ENCODE results near the gene PUM1.

PUM1 gene

DNA sequence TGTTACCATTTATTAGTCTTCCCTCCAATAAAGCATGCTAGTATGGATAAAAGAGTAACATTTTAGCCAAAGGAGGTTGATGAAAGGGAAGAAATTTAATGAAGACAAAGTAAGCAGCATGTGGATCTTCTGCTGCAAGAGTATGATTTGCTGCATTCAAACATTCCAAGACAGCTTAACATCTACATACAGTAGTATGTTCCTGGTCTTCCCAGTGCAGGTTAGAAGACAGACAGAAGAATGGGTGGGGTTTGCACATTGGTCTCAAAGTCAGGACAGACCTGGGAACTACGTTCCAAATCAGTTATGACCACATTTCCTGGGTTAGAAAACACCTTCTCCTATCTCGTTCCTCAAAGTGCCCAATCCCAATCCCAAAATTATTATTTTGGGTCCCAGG lies 43.3 kb downstream of the PUM1 start:
- no peak for DNase-seq

DNA sequence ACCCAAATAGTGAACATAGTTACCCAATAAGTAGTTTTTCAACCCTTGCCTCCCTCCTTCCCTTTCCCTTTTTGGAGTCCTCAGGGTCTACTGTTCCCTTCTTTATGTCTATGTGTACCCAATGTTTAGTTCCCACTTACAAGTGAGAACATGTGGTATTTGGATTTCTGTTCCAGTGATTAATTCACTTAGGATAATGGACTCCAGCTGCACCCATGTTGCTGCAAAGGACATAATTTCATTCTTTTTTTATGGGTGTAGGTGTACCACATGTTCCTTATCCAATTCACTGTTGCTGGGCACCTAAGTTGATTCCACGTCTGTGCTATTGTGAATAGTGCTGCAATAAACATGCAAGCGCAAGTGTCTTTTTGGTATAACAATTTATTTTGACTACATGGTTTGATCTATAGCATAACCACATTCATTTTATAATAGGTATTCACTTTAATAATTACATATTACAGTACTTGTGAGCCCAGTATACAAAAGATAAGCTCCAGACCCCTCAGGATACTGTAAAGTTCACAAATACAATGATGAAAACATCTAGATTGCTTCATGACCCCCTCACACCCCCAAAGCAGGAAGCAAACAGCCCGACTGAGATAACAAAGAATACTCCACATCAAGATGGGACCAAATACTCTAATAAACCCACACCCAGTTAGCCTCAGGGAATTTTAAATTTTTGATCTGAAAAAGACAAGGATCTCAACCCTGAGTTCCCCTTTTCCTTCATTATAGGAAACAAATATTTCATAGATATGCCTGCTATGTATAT lies 45.3 kb downstream of the PUM1 start:
- no peak for DNase-seq

DNA sequence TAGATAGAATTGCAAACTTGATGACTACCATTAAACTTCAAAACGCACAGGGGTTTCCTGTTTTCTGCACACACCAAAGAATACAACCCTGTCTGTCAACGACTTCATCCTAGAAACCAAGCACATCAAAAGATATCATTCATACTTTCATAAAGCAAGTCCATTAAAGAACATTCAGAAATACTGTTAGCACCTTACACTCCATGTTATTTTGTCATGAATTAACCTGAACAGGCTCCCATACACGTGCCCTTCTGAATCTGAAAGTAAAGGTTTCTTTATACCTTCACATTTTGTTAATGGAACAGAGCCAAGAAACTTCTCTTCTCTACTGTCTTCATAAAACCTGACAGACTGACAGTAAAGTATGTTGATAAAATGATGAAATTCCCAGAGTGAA lies 46.1 kb downstream of the PUM1 start:
- no peak for DNase-seq

DNA sequence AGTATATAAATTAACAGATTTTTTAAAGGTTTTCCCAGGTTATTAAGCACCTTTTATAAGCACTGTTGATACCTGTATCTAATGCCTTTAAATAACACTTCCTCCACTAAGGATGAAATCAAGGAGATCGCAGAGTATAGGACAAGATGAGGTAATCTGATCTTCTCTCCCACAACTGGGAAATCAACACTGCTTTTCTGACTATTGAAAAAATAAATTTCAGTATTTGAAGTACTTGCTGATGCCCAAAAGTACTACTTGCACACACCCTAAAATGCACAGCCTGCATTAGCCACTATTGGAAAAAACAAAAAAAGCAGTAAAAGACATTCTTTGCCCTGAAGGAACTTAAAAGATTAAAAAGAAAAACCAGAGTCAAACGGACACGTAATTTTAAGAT lies 48.6 kb downstream of the PUM1 start:
- no peak for DNase-seq

DNA sequence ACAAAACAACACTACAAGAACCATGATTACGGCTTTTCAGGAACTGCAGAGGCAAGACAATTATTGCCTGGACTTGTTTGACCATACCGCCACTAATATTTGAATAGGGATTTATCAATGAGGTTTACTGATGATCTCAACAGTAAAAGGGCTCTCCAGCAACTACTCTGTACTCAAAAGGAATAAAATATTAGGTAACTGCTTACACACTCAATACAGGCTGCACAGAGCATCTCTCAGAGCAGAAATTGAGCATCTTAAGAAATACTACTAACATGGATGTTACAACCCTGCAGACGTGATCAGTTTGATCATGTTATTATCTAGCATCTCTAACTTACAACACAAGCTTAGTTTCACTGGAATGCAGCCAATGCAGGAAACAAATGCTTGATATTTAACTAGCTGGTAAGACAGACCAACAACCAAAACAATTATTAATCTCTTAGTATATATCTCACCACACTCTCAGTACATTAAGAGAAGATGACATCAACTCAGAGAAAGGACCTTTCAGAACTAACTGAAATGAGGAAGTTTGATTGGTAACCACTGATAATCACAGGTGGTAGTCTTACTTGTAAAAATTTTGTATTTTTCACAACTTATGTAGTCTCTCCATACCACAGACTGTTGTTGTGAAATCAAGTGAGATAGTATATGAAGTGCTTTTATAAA lies 52.2 kb downstream of the PUM1 start:
- no peak for DNase-seq

DNA sequence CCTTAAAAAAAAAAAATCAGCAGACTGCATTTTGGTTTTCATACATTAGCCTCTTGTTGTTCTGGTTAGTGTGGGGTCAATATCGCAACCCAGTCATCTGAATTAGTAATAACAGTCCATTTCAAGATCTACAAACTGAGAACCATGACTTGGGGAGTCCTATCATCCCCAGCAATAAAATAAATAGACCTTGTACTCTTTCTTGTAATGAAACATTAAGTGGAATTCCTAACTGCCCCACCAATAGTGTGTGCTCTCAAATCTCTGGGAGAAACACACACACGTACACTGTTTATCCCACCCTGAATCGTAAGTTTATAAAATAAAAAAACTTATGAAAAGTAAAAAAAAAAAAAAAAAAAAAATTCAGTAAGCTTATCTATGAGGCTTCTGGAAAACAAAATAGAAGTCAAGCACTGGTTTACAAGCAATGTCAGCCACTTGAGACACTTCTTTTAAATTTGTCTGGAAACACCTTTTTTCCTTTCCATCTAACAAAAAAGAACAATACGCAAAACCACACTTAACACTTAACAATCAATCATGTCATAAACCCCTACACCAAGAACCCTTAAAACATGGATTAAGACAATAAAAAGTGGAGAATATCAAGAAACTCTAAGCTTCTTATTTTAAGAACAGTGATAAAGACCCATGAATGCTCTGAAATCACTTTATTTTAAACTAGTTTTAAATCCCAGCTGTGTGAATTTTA lies 53.1 kb downstream of the PUM1 start:
- no peak for DNase-seq

DNA sequence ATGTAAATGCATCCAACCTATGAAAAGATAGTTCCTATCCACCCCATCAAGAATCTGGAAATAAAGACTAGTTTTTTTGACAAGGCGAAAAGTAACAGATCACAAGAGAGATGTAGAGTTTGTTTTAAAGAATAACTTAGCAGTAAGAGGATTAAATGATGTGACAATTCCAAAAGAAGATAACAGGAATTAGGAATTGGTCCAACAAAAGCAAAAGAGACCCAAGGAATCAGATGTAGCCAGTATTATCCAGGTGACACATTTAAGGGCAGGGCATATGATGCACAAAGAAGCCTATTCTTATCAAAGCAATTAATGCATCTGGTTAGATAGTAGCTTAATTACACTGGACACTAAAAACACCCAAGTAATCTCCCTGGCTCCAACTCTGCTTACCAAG lies 53.8 kb downstream of the PUM1 start:
- DNase-seq: no peak

DNA sequence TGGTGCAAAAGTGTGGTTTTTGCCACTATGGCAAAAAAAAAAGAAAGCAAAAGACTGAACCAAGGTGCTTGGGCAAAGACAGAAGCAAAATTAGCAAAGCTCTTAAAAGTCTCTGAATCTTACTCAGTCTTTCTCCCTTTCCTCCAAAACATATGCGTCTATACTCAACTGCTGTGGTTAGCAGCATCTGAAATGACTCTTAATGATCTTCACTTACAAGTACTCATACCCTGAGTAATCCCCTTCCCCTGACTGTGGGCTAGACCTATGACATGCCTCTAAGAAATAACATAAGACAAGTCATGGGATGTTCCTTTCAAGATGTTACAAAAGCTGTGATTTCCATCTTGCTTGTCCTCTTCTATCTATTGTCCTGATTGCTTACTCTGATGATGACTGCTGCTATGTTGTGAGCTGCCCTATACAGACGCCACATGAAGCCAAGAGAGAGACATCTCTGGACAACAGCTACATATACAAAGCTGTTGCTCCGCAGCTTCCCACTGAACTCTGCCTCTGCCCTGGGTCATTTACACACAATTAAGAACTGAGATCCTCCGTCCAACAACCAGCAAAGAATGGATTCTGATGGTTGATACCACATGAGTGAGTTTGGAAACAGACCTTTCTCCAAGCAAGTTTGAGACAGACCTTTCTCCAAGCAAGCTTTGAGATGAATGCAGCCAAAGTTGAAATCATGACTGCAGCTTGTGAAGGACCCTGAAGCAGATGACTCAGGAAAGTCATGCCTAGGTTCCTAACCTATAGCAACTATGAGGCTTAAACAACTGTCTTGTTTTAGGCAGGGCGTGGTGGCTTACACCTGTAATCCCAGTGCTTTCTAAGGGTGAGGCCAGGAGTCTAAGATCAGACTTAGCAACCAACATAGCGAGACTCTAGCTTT lies 55.2 kb downstream of the PUM1 start:
- no peak for DNase-seq

DNA sequence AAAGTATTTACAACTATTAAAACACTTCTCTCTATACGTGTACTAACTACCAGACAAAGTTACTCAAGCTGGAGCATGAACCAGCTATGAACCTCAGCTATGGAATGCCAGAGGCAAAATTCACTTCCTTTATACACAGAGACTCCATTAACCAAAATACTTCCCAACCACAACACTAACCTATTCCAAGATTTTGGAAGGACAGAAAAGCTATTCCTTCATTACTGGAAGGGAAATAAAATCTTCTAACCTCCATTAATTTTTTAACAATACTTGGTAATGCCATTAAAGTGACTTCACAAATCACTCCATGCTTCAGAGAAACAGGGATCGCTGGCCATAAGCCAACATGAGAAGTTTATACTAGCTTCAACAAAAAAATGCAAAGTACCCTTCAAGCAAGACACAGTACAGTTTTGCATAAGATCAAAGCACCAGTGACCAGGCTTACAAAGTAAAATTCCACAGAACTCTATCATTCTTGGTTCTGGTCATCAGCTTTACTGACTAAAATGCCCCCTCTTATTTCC lies 58.0 kb downstream of the PUM1 start:
- no peak for DNase-seq

DNA sequence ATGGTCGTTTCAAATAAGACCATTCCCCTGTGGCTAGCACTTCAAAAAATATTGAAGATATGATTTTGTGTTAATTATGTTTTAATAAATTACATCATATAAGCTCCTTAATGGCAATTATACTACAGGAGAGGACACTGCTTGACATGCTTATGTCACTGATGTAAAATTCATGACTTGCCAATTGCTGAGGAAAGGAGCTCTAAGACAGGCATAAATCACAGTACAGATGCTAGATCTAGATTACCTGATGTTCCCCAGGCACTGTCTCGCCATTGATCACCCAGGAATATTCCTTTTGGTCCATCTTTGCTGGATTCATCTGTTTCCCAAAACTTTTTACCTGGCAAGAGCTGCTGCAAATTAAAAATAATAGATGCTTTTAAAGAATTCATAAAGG lies 58.8 kb downstream of the PUM1 start:
- no peak for DNase-seq

DNA sequence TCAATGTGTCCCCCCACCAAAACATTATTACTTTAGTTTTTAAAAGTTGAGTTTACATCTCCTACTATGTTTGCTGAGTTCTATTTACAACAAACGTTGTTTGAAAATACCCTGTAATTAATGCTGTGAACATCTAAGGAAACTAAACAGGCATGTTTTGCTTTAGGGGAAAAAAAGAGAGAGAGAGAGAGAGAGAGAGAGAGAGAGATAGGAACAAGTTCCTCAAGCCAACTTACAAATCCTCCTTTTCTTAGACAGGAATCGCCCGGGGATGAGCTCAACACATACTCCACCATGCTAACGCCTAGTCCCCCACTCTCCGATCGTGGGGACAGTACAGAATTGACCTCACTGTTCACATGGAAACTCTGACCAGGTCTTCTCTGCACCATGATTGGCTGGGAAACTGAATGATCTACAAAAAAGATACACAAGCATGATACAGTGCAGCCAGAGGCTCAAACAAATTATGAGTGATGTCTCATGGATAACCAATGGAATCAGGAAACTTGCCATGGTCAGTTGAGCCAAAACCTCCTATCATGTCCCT lies 59.8 kb downstream of the PUM1 start:
- no peak for DNase-seq

DNA sequence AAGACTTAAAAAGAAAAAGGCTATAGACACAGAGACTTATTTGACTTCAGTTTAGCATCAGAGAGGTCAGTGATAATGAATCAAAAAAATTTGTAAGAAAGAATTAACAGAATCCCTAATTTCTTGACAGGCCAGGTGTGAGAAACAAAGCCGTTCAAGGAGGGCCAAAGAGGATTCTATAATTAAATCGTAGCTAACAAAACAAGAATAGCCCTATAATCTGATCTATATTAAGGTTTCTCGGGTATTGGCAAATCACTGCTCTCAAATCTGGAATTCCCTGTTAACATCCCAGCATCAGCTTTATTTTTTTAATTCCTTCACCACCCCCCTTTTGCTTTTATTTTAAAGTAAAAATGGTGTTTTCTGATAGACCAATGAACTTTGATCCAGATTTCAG lies 60.3 kb downstream of the PUM1 start:
- DNase-seq: no peak

DNA sequence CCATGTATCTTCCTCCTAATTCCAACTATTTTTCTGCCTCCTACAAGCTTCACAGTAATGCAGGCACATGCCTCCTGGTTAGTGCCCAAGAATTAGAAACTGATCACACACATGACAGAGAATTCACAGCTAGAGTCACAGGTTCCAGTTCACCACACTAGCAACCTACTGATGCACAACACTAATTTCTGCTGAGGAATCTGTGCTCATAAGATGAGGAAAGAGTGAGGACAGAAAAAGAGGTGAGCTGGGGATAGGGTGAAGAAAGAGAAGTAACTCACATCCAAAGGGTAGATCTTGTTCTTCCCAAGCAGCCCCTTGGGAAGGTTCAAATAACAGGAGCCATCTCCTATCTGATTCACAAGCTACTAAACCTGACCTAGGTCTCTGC lies 61.3 kb downstream of the PUM1 start:
- DNase-seq: no peak

DNA sequence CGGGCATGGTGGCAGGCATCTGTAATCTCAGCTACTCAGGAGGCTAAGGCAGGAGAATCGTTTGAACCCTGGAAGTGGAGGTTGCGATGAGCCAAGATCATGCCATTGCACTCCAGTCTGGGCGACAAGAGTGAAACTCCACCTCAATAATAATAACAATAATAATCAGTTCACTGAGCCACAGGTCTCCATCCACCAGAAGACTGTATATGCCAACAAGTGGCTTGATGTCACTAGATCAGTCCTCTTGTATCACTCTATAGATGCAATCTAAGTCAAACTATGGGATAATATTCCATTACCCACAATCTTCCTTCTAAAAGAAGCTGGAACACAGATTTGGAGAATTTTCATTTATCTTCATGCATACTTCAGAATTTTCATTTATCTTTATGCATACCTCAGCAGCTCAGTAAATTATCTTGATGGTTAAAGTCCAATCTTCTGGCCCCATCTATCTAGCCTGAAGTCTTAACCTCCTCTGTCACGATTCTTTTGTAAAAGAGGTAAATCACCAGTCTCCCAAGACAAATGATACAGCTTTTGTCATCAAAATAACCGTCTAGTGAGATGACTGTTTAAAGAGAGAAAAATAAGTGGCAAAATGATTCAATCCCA lies 61.8 kb downstream of the PUM1 start:
- no peak for DNase-seq

DNA sequence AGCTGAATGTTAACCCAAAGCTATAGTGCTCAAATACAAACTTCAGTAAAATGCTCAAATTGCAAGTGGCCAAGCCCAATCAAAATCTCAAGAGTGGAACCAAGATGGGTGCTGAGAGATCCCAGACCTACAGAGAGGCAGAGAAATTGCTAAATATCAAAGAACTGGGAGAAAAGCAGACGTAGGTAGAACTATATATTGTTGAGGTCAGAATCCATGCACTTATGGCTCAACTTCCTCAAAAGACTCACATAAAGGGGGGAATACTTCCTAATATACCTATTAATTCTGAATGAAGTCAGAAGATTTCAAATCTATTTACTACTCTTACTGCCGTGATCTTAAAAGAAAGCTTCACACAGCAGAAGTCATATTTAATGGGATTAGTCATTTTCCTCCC lies 65.2 kb downstream of the PUM1 start:
- no peak for DNase-seq

DNA sequence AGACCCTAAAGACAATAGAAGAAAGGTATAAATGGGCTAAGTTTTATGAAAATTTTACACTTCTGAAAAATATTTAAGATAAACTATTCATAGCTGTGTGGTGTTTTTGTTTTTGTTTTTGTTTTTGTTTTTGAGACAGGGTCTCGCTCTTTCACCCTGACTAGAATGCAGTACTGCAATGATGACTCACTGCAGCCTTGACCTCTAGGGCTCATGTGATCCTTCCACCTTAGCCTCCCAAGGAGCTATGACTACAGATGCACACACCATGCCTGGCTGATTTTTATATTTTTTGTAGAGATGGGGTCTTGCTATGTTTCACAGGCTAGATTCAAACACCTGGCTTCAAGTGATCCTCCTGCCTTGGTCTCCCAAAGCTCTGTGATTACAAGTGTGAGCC lies 66.6 kb downstream of the PUM1 start:
- no peak for DNase-seq

DNA sequence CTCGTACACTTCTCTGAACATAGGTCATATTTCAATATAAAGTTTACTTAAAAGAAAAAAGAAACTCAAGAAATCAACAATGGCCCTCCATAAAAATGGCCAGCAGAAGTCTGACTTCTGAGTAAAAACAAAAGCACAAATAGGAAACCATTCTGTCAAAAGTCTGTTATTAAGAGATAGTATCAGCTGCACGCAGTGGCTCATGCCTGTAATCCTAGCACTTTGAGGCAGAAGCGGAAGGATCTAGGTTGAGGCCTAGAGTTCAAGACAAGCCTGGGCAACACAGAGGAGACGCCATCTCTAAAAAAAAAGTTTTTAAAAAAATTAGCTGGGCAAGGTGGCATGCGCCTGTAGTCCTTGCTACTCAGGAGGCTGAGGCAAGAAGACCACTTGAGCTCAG lies 67.3 kb downstream of the PUM1 start:
- DNase-seq: no peak

DNA sequence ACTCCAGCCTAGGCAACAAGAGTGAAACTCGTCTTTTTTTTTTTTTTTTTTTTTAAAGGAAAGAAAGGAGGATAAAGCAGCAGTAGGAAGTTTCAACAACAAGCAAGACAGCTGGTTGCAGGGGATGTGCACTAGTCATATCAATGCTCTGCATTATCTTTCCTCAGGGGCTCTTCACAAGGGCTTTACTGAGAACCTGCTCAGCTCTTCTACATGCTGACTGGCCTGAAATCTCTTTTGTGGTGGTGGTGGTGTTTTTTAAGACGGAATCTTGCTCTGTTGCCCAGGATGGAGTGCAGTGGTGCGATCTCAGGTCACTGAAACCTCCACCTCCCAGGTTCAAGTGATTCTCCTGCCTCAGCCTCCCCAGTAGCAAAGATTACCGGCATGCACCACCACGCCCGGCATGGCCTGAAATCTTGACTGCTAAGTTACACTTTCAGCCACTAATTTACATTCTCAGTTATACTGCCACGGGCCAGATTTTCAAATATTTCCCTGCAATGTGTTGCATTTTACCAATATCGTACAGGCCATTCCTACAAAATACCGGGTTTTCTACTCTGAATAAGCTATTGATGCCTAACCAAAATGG lies 68.0 kb downstream of the PUM1 start:
- no peak for DNase-seq

DNA sequence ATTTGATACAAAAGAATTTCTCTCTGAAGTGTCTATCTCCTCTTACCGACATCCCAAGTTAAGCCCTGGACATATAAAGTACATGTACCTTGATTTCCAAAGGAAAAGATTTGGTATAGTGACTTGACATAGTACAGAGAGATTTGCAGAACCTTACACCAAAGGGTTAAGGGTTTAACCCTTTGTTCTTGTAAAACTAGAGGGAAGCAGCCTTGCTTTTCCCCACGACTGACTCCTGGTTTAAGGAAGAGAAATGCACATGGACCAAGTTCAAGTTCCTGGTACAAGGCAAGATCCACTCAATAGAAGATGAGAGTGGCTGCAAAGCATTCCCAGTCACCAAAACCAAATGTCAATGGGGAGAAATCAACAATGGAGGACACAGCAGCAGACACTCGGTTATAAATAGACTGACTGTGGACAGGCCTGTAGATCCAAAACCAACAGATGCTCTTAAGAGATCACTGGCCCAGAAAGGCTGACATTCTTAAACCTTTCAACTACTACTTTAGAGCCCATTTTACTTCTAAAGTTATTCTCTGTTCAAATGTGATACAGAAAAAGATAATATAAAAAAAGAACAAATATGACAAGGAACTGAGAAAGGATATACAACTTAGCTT lies 69.4 kb downstream of the PUM1 start:
- DNase-seq: no peak

DNA sequence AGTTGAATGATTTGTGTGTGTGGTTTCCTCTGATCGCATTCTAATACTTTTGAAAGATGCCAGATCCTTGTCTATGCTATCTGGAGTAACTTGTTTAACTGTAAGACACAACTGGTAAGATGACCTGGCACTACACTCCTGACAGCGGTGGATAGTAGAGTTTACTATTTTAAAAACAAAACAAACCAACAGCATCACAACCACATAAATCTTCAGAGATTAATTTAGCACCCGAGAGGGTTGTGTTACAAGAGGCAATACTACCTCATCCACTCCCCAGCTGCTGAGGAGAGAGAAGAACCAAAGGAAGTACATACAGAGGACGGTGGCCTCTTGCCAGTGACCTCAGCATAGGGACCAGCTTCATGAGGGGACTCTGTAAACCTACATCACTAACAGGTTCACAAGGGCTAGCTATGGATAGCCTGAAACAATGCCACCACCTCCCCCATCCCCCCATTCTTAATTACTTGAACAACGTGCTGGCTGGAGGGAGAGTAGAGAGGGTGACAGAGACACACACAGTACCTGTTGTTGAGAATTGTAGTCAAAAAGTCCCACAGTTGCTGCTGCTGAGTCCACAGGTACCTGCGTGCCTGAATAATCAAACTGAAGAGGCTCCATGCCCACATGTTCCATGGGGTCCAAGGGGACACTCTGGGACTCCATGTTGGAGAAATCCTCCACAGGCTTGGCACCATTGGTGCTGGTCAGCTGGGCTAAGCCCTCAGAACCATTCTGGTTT lies 73.5 kb downstream of the PUM1 start:
- no peak for DNase-seq

Measured in CD4-positive, alpha-beta T cell treated with Interleukin-21 for 1 hour (primary cell).